Measurements from ENCODE around the gene KCNIP4.

DNA sequence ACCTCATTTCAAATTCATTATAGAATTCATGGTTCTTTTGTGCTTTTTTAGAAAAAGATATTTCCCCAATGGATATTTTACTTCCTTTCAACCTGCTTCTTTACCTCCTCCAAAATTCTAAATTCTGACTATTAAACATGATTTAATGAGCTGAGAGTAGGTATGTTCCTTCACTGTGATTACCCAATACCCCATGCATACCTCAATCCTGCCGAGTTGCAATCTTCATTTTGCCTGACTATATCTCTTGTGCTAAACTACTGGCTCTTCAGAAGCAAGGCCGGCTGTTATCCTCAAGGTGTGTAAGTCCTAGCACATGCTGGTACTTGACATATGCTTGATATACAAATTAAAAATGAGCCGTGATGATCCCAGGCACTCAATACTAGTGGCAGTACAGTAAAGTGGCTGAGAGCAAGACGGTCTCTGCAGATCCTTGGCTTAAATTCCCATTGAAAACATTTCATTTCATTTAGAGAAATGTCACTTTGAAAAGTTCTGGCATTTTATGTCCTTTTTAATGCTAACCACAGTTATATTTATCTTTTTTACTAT lies 320.4 kb downstream of the KCNIP4 start:
- TF ChIP-seq, protein P1, sequence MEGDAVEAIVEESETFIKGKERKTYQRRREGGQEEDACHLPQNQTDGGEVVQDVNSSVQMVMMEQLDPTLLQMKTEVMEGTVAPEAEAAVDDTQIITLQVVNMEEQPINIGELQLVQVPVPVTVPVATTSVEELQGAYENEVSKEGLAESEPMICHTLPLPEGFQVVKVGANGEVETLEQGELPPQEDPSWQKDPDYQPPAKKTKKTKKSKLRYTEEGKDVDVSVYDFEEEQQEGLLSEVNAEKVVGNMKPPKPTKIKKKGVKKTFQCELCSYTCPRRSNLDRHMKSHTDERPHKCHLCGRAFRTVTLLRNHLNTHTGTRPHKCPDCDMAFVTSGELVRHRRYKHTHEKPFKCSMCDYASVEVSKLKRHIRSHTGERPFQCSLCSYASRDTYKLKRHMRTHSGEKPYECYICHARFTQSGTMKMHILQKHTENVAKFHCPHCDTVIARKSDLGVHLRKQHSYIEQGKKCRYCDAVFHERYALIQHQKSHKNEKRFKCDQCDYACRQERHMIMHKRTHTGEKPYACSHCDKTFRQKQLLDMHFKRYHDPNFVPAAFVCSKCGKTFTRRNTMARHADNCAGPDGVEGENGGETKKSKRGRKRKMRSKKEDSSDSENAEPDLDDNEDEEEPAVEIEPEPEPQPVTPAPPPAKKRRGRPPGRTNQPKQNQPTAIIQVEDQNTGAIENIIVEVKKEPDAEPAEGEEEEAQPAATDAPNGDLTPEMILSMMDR (IDR thresholded peaks at IDR 0.05; ENCODE audit: insufficient read depth, low read length): no peak
- TF ChIP-seq POLR2AphosphoS5 (IDR thresholded peaks at IDR 0.05; ENCODE audit: low read depth): no peak

Measured in HL-60 (cell line).